CD4-positive, alpha-beta T cell treated with Interleukin-6 at 100 ng/mL for 8 hours (primary cell): ENCODE data around the gene FARP2.

ENCODE experiments used
- DNase-seq: peaks from one replicate; pipeline ENCODE4 v3.0.0-alpha.2; 2020; ENCODE audit warnings: mixed read lengths, low spot score

Gene FARP2

DNA sequence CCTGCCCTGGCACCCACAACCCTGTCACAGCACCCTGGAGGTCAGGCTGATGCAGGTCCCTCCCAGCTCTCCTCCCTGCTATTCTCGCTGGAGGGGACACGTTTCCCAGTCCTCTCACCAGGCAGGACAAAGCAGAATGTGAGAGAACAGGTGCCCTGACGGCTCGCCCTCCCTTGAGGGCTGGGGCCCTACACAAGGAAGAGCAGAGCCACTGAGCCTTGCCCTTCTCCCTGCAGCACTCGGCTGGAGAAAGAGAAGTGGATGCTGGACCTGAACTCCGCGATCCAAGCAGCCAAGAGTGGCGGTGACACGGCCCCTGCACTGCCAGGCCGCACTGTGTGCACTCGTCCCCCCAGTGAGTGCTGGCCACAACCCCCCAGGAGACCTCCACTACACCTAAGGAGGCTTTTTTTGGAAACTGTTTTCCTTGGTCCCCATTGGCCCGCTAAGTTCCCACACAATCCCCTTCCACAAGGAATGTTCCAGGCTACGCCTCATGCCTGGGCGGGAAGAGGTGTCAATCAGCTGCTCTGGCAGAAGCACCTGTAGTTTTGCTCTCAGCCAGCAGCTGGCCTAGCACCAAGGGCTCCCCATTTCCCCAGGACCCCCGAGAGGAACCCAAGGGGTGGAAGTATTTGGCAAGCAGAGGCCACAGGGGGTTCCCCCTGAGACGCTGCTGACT, 134.9 kb downstream of the FARP2 start:
- DNase-seq = no peak

DNA sequence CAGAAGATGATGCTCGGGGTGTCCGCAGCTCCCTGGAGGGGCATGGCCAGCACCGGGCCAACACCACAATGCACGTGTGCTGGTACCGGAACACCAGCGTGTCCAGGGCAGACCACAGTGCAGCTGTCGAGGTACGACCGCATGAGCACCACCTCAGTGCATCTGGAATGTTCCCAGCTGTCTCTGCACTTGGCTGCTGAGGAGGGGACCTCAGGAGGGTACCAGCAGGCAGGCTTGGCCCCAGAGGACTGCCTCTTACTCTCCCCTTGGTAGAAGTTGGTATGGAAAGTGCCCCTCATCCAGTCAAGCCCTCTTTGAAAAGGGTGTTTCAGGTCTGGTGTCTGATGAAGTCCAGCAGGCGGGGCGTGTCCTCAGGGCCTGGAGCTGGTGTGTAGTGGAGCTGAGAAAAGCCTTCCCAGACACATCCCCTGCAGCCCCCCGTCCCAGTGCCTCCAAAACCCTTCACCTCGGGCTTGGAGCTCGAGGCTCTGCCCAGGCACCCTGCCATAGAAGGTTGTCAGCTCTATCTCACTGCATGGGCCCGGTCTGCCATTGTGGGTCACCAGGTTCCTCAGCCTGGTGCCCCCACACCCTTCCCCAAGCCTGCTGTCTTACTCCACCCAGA, 135.6 kb downstream of the FARP2 start:
- no peak for DNase-seq

DNA sequence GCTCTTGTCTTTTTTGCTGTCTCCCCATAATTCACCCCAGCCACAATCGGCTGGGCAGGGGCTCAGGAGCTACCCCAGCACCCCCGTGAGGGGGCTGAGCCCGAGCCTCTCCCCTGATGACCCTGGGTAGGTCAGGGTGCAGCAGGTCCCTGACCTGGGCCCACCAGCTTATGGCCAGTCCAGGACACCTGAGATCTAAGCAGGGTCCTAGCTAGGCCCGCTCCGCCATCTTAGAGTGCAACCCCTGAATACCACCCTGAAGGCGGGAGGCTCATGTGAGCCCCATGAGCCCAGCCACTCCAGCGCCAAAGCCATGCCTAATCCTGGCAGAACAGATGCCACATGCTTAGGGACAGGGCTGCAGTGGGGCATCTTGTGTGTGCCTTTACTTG, 136.1 kb downstream of the FARP2 start:
- no peak for DNase-seq

DNA sequence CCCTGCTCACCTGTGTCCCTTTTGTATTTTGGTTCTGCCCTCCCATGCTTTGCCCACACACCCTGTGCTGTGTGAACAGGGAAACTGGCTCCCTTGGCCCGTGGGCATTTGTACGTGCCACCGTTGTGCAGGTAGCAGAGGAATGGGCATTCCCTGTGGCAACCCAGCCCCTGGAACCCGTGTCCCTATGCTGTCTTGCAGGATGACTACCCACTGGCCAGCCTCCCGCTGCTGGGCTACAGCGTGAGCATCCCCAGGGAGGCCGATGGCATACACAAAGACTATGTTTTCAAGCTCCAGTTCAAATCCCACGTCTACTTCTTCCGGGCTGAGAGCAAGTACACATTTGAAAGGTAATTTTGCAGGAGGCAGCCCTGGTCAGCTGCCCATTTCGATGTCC, 137.0 kb downstream of the FARP2 start:
- DNase-seq = no peak

DNA sequence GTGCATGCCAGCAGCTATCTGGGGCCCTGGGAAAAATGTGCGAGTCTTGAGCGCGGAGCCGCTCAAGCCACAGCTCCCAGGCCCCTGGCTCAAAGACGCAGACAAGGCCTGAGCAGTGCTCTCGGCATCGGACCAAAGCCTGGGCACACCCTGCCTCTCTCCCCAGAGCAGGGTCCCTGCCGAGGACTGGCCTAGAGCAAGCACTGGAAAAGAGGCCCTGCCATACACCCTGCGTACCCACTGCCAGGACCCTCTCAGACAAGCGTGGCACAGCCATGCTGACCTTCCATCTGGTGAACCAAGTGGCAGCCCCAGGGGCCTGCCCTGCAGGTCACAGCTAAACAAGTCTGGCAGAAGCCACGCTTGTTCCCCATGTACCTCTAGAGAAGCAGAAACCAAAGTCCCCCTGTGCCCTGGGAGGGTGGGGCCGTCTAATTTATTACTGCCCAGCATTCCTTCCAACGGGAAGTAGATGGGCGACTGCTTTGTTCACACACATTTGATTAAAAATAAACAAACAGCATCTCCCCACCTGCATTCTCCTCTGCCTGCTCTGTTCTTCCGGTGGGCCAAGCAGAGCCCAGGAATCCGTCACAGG, 138.3 kb downstream of the FARP2 start:
- no peak for DNase-seq

DNA sequence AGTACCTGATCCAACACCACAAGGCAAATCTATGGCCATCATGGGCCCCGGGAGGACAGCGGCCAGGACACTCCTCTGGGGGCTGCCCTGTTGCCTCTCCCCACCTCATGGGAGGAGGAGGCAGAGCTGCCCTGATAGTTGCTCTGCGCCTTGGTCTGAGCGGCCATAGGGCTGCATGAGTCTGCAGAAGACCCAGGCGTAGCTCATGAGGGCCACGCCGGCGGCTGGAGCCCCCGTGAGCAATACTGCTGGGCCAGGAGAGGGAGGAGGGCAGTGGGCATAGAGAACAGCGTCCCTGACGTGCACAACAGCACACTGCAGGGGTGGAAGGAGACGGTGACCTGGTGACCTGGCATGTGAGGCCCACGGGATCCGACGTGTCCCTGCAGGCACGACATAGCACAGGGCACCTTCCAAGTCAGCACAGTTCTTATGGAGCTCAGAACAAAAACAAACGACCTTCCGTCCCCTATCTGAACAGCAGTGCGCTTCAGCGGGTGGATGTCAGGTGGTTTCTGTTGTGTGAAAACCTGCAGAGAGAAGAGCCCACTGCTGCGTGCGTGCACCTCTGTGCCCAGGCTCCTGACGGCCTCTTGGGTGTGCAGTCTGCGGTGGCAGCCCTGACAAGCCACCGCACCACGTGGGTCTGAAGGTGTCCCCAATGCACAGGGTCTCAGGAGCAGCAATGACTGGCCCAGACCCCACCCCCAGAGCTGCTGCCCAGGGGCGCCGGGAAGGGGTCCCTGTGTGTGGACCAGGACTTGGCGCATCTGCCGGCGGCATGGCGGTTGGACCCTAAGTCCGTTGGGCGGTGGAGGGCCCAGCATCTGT, 139.3 kb downstream of the FARP2 start:
- no peak for DNase-seq

DNA sequence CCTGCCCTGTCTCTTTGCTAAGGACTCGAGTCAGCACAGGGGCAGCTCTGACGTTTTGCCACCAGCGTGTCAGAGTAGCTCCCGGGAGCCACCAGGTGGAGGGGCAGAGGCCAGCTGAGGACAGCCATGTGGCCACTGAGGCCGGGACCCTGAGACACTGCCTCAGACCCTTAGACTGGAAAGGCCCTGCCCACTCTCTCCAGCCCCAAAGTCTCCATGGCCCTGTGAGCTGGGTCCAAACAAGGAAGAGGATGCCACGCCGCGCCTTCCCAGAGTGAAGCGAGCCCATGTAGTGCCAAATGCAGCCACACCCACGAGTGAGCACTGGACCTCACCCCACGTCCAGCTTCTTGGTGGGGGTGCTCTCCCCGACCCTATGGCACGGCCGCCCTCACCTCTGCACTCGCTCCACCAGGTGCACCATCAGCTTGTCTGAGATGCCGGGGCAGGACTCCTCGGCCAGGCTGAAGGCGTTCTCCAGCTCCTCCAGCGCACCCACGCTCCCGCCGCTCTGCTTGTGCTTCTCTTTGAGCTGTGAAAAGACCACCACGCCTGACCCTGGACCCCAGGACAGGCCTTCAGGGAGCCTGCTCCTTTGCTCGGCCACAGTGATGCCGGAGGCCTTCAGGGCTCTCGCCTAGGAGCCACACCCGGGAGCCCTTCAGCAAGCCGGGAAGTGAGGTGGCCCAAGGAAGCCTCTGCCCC, 140.1 kb downstream of the FARP2 start:
- DNase-seq = no peak

DNA sequence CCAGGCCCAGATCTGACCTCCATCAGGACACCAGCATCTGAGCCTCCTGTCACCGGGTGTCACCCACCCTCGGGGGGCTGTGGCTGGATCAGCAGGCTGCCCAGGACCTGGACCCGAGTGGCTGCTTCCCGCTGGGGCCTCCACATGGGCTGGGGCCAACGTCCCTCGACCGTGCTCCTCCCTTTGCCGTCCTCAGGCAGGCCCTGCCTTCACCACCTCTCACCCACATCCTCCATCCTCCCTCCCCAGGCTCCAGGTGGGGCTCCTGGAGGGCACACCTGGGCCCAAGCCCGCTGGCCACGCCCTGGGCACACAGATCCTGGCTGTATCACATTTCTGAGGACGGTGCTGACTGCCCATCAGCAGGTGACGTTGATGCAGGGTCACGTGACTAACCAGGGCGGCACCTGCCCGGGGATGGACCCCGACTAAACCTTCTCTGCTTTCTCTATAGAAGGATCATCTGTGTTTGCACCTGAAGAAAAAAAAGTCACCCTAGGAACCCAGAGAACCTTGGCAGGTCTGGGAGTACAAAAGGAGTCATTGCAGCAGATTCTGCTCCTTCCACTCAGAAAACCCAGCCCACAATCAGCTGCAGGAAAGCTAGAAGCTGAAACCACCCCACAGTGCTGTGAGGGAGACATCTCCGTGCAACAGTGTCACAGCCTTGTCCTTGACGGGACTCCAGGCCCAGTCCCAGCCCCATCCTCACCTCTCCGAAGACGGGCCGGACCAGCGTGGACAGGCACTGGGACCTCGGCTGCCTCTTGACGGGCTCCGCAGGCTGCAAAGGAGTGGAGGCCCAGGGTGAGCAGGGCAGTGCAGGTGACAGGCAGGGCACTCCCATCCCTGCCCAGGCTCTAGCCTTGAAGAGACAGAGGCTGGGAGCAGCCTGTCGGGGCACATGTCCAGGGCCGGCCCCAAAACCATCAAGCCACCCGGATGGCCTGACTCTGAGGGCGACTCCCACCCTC, 141.1 kb downstream of the FARP2 start:
- DNase-seq = no peak

DNA sequence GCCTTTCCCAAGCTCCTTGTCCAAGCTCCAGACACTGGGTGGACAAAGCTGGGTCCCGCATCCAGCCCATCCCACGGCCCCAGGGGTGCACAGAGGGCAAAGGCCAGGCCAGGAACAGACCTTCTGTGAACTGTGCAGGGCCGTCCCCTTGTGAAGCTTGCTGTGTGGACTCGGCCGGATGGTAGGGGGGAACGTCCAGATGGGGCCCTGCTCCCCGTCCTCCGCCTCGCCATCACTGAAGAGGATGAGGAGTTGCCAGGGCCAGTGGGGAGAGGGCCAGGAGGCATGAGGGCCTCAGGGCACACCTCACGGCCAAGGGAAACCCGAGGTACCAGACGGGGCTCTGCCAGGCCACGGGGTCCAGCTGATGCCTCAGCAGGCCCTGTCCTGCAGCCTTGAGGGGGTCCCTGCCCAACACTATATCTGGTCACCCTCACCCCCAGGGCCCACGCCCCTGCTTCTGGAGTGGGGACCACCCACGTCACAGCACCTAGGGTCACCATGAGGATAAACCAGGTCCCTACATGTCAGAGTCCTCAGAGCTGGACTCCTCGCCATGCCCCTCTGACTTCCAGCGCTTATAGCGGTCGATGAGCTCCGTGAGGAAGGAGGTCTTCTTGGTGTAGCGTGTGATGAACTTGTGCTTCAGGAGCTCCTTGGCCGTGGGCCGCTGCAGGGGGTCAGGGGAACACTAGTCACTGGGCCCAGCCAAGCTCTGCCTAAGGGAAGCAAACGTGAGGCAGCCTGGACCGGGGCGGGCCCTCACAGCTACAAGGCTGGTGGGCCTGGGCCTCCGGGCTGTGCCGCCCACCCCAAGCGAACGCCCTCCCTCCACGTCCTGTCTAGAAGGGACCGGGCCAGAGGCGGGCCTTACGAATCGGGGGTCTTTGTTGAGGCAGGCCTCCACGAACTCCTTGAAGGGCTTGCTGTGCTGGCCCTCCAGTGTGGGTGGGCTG, 142.3 kb downstream of the FARP2 start:
- no peak for DNase-seq

DNA sequence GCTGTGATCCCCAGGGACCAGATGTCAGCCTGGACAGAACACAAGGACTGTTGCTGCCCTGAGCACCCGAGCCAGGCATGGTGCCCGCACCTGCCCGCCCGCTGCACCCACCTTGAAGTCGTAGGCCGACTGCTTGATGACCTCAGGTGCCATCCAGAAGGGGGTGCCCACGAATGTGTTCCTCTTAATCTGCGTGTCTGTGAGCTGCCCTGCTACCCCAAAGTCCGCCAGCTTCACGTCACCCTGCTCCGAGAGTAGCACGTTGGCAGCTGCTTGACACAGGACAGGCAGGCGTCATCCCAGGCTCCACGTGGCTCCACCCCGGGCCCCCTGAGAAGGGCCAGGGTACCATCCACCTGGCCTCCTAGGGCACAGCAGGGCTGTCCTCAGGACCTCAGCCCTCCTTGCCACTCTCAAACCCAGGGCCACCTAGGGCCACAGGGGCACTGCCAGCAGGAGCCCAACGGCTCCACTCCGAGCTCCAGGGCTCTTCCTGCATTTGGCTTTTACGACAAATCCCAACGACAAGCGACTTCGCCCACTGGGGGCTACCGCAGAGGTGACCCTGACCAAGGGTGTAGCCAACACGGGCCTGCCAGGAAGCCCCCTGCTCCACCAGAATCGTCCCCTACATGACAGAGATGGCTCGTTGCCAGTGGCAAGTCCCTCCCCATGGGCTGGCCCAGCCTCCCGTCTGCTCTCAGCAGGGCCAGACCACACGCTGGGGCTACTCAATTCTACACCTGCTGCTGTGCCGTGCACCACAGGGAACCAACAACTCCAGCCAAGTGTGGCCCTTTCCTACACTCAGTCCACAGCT, 143.3 kb downstream of the FARP2 start:
- DNase-seq = no peak

DNA sequence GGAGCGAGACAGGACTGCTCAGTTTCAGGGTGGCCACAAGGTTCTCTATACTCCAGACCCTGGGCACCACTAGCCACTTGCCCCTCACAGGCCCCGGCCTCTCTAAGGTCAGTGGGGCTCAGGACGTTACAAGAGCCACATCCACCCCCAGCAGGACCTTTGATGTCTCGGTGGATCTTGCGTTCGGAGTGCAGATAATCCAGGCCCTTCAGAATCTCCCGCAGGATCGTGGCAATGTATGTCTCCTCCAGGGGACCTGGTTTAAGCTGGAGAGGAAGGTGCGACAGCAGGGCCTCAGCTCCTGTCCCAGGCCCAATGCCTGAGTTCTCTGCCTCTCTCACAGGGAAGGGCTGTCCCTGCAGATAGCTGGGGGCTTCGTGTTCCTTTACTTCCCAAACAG, 143.9 kb downstream of the FARP2 start:
- no peak for DNase-seq

DNA sequence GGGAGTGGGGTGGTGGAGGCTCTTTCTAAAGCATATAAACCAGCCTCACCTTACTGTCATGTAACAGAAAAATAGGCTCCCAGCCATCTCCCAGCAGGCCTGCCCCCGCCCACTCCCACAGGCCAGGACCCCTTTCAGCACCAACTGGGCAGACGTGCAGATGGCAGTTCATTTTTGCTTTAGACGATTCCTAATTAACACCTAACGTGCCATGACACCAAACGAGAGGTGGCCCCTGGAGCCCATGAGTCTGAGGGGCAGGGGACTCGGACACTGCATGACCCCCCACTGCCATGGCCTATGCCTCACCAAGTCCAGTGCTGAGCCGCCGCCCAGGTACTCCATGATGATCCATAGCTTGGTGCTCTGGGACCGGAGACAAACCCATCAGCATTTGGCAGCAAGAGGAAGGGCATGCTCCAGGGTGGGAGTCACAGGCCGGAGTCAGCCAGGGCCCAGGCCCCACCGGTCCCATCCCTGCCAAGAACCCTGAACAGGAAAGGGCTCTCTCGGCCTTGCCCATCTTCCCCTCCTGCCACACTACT, 144.4 kb downstream of the FARP2 start:
- no peak for DNase-seq

DNA sequence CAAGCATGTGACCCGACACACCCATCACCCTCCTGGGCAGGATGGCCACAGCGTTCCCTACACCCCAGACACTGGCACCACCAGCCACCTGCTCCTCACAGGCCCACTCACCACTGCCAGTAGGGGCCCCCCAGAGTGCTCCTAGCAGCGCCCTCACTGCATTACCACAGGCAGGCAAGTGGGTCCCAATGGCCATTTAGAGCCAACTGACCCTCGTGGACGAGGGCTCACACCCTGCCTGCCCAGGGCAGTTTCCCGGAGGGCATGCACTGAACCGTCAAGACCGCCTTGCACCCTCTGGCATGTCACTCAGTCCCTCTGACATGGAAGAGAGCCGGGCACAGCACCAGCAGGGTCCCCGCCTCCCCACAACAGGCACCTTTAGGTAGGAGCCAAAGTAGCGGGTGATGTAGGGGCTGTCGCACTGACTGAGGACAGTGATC, 145.0 kb downstream of the FARP2 start:
- DNase-seq = no peak

DNA sequence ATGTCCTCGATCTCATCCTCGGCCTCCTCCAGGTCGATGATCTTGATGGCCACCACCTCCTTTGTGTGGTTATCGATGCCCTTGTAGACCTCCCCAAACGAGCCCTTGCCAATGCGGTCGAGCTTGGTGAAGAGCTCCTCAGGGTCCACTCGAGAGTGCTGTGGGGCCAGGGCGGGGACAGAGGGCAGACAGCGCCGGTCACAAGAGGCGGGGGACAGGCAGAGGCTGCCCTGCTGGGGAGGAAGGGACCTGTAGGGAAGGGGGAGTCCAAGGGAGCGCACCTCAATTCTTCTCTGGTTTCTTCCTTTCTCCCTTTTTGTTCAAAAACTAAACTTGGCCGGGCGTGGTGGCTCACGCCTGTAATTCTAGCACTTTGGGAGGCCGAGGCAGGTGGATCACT, 145.5 kb downstream of the FARP2 start:
- no peak for DNase-seq

DNA sequence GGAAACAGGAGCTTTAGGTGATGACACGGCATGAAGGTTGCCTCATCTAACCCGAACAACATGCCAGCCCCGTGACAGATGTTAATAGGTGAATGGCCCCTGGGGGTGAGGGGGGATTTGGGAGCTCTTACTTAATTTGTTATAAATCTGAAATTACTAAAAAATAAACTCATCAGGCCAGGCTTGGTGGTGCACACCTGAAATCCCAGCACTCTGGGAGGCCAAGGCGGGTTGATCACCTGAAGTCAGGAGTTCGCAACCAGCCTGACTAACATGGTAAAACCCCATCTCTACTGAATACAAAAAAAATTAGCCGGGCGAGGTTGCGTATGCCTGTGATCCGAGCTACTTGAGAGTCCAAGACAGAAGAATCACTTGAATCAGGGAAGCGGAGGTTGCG, 146.2 kb downstream of the FARP2 start:
- no peak for DNase-seq

DNA sequence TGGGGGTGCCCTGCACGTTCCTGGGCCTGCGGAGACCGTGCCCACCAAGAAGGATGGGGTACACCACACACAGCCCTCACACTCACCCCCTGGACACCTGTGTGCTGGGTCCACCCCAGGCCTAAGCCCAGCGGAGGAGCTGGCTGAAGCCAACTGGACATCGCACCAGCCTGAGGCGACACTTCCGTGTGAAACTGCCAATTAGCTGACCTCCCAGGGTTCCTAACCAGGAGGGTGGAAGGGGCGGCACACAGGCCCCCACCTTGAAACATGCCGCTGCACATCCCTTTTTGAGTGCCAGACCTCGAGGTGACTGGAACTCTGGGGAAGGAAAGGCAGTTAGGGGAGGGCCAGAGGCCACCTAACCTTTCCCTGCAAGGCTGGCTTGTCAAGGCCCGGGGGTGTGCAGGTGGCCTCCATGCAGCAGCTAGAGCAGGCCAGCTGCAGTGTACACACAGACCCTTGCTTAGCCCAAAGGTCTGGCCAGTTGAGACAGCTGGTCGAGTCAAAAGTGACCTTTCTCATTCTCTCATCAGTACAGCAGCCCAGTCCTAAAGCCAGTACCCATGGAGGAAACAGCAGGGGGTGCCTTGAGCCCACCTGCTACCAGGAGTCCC, 147.8 kb downstream of the FARP2 start:
- no peak for DNase-seq

DNA sequence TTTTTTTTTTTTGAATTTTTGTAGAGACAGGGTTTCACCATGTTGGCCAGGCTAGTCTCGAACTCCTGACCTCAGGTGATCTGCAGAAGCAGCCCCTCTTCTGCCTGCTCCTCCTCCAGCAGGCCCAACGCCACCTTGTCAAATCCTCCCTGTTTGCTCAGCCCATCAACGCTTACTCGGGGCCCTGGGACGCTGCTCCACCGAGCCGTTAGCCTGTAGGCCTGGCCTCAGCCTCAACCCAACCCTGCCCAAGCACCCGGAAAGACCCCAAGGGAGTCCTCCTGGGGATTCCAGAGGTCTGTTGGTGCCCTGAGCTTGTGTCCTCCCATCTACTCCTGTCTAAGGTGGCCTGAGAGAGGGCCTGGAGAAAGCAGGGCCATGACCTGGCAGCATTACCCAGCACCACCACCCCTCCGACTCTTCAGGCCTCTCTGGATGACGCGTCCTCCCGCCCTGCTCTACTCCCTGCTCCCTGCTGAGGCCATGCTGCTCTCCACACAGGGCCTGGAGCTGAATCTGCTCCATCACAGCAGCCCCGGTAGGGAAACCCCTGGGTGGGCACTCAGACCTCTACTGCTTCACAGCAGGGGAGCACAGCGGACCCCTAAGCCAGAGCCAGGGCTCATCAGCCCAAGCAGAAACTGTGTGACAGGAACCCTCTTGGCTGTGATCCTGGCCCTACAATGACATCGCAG, 149.1 kb downstream of the FARP2 start:
- no peak for DNase-seq
